ENCODE measurements around the gene MANSC1.

The MANSC1 gene

DNA sequence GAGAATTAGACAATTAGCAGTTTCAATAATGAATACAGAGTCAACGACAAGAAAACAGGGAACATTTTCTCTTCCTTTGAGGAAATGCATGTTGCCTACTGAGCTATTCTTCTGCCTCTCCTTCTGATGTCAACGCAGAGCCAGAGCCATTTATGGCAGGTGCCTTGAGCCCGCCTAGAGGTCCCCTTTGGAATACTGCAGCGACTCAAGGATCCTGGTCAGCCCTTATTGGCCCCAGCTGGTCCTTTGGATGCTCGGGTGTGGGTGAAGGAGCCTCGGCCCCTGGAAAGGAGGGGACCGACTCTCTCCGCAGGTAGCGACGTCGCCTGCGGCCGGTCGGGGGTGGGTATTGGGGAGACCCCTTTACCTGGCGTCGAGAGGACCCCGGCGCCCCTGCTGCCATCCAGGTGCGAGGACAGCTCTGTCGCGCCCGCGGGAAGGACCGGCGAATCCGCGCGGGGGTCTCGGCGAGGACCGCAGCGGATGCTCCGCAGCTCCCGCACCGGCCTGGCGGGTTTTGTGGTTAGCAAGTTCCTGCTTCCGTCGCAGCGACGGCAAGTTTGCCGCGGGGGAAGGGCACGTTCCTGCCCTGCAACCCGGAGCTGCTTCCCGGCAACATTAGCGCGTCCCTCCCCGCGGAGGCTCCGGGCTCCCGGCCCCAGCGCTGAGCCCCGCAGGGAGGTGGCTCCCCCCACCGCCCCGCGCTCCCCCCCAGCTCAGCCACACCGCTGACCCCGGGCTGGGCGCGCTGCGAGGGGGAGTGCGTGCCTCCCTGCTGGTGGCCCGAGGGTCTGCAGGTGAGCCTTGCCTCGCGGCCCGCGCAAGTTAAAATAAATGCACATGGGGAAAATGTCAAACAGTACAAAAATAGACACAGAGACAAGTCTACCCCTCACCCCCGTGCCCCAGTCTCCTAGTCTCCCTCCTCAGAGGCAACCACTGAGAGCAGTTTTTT lies at the start of gene MANSC1:
Gene MANSC1, minus strand, starts transcription at position 532 of the 955 bp plus-strand sequence. CDS start 6,928 bp downstream, outside the sequence.
- no peak for DNase-seq (ENCODE audit: low read depth, low spot score)

DNA sequence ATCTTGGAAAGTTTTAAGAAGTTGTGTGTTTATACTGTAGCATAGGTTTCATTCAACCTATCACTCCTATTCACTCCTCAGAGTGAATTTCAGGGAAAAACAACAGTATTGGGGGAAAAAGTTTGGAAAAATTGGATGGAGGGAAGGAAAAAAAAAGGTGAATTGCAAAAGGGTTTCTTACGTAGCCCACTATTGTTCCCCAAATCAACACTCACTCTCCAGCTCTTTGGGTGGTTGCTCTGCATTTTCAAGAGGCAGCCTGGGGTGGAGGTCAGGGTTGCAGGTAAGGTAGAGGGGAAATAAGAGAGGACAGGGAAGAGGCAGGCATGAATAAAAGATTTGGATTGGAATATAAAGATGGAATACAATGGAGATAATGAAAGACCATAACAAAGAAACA lies 49.1 kb upstream of the MANSC1 start:
- no peak for DNase-seq (ENCODE audit: low read depth, low spot score)

DNA sequence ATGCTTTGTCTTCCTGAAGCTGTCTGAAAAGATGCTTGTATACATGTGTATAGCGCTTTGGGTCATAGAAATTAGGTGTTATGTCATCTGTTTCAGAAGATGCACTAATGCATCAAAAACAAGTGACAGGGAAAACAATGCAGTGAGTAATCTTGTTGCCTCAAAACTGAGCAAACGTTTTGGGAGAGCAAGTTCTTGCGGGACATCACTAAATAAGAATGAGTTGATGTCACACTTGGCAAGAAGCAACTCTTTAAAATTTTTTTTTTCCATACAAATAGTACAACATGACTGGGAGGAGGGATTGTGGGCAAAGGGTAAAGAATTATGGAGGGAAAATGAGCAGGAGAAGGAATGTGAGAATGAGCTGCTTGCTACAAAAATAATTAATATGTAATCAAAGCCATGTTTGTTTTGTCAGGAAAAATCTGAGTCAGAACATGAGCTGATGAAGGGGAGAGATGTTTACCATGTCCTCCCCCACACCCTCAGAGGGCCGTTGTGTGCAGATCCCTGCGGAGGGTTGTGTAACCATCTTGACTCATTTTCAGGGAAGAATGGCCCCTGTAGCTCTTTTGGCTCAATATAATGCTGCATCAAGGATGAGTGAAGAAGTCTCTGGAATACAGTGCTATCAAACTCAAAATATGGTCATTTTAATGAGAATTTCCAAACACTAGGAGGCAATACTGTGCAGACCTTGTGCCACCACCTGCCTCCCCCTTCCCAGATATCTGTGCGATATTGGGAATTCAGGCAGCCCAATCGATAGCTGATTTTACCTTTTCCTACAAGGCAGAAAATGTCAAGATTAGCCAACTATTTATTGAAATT lies 48.2 kb upstream of the MANSC1 start:
- peak; percentile 79 for DNase-seq (ENCODE audit: low read depth, low spot score)

DNA sequence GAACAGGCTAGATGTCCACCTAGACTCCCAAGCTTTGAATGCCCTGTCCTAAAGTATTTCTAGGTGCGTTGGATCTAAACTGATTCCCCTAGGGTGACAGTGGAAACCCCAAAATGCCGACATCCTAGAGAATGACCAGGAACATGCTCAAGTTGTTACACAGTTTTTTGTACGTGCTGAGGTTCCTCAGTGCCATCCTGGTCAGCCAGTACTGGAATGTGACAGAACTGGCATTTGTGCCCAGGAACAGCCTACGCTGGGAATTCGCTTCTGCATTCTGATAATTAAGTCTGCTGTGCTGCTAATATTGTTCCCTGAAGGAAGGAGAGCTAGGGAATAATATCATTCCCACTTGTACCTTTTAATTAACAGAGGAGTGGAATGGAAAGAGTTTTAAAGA lies 47.1 kb upstream of the MANSC1 start:
- DNase-seq (ENCODE audit: low read depth, low spot score), result no peak

DNA sequence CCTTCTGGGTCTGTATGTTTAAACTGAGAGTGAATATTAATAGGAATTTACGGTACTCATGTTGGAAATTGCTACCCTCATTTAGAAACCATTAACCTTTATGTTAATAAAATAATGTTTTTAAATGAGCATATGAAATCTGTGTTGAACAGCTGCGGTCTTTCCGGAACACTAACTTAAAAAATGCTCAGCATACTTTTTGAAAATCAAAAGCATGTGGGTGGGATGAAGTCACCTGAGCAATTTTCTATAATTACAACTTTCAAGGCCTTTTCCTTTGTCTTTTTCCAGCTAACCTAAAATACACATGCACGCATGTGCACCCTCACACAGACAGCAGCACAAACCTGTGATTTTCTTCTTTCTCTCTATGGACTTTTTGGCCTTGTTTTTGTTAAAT lies 46.7 kb upstream of the MANSC1 start:
- no peak for DNase-seq (ENCODE audit: low read depth, low spot score)

DNA sequence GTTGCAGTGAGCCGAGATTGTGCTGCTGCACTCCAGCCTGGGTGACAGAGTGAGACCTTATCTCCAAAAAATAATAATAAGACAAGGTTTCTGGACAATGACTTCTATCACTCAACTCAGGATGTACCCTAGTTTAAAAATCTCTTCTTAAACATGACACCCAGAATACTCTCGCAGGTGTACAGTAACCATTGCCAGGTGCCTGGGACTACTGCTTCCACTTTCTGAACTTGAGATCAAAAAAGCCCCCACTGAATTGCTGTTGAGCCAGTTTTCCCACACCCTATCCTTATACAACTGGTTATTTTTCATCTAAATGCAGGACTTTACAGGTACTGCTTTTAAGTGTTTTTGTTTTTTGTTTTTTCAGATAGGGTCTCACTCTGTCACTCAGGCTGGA lies 43.1 kb upstream of the MANSC1 start:
- no peak for DNase-seq (ENCODE audit: low read depth, low spot score)

DNA sequence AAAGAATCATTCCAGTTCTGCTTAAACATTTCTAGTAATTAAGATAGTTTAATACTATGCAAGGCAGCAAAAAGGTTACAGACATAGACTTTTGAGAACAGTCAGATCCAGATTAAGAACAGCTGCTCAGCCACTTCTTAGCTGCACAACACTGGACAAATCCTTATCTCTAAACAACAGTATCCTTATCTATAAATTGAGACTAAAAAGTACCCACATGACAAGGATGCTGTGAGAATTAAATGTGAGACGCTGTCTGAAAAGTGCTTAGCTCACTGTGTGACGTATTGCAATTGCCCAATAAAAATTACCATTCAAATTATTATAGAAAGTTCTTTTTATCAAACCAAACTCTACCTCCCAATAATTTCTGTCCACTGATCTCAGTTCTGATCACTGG lies 42.4 kb upstream of the MANSC1 start:
- DNase-seq (ENCODE audit: low read depth, low spot score), result no peak

DNA sequence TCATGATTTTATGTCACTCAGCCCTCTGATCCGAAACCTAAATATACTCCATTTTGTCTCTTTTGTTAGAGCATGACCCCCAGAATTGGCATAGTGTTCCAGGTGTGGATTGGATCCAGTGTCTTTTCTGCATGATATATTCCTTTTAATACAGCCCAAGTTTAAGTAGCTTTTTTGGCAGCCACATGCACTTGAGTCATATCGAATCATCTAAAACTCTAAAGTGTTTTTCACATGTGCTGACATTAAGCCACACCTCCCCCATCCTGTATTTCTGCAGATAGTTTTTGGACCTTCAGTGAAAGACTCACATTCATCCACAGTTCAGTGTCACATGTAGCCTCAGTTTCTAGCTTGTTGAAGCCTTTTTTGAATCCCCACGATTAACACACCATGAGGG lies 37.5 kb upstream of the MANSC1 start:
- DNase-seq (ENCODE audit: low read depth, low spot score), result no peak

DNA sequence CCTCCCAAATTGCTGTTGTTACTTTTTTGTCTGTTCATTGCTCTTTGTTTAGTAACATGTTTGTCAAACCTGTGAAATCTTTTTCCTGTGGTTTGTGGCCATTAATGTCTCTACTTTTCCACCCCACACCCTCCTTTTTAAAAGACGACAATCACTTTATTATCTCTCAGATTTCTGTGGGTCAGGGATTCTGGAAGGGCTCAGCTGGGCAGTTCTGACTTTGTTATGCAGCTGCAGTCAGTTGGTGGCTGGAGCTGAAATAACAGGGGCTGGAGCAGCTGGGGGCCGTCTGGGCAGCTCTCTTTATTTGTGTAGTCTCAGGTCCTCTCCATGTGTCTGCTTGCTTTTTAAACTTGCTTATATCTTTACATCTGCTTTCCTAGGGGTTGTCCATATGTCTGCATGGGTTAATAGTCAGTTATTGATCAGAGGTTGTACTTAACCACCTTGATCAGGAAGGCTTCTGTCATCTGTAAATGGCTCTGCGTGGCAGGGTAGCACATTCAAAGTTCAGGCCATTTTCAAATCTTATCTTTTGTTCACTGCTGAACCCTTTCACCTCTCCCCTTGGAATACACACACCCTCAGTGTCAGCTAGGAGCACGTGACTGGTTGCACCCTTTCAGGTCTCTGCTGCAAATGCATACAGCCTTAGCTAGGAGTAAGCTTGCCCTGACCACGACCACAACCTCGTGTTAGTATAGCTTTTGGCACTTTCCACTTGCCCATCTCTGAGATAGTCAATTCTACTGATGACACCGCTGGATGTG lies 34.7 kb upstream of the MANSC1 start:
- peak; percentile 46 for DNase-seq (ENCODE audit: low read depth, low spot score)

DNA sequence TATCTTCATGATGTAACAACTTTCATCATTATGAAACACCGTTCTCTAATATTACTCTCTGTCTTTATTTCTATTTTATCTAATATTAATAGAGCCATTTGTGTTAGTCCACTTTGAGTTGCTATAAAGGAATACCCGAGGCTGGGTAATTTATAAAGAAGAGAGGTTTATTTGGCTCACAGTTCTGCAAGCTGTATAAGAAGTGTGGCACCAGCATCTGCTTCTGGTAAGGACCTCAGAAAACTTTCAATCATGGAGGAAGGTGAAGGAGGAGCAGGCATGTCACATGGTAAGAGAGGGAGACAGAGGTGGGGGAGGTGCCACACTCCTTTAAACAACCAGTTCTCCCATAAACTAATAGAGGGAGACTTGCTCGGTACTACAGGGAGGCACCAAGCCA lies 31.9 kb upstream of the MANSC1 start:
- DNase-seq (ENCODE audit: low read depth, low spot score), result no peak

DNA sequence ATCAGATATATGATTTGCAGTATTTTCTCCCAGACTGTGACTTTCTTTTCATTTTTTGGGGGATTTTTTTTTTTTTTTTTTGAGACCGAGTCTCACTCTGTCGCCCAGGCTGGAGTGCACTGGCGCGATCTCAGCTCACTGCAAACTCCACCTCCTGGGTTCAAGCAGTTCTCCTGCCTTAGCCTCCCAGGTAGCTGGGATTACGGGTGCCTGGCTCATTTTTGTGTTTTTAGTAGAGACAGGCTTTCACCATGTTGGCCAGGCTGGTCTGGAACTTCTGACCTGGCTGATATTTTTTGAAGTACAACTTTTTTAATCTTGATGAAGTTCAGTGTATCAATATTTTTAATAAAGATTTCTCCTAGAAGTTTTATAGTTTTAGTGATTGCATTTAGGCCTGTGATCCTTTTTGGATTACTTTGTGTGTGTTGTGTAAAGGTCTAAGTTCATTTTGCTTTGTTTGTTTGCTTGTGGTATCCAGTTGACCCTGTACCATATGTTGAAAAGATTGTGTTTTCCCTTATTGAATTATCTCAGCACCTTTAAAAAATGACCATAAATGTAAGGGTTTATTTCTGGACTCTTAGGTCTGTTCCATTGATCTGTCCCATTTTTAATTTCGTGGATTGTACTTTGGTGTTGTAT lies 31.0 kb upstream of the MANSC1 start:
- DNase-seq (ENCODE audit: low read depth, low spot score), result no peak

DNA sequence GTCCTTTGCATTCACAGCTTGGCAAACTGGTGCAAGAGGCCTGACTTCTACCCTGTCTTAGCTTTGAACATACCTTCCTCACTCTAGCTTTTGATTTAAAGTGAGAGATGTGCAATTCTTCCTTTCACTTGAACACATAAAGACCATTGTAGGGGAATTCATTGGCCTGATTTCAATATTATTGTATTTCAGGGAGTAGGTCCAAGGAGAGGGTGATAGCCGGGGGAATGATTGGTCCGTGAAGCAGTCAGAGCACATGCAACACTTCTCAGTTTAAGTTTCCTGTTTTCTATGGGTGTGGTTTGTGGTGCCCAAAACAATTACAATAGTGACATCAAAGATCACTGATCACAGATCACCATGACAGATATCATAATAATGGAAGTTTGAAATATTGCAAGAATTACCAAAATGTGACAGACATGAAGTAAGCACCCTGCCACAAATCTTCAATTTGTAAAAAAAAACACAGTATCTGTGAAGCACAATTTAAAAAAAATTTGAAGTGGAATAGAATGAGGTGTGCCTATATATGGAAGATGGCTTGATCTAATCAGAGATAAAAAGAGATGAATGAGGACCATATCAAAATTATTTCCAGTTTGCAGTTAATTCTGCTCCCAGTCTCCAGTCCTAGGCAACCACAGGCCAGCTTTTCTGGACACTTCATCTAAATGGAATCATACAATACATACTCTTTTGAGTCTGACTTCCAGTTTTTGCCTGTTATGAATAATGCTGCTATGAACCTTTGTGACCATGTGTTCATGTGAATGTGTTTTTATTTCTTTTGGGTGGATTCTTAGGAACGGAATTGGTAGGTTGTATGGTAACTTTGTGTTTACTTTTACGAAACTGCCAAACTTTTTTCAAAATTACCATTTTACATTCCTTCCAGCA lies 30.0 kb upstream of the MANSC1 start:
- no peak for DNase-seq (ENCODE audit: low read depth, low spot score)

DNA sequence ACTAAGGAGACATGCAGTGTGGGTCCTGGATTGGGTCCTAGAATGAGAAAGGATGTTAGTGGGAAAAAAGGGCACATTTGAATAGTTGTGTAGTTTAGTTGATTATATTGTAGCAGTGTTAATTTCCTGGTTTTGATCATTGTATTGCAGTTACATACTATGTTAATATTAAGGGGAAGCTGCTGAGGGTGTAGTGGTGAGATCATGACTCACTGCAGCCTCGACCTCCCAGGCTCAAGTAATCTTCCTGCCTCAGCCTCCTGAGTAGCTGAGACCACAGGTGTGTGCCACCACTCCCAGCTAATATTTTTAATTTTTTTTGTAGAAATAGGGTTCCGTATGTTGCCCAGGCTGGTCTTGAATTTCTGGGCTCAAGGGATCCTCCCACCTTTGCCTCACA lies 28.6 kb upstream of the MANSC1 start:
- no peak for DNase-seq (ENCODE audit: low read depth, low spot score)

DNA sequence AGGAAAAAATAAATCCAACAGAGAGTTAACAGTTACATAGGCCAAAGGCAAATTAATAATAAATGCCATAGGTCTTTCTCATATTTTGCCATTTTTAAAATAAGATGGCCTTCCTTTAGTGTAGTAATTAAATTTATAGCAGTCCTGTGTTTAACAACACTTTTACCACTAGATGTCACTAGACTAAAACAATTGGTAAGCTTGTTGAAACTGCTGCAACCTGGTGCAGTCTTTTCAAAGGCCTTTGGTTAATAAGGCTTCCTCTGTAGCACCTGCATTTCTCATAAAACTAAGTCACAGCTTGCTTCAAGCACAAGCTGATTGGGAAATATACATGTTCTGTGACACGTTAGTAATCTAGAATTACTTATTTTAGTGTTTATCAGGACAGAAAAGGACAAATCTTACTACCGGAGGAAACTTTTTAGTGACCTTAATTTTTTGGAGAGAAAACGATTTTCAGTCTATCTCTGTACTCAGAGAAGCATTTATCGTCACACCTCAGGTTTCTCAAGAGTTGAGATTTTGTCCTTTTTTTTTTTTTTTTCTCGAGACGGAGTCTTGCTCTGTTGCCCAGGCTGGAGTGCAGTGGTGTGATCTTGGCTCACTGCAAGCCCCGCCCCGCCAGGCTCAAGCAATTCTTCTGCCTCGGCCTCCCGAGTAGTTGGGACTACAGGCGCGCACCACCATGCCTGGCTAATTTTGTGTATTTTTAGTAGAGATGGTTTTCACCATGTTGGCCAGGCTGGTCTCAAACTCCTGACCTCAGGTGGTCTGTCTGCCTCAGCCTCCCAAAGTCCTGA lies 26.8 kb upstream of the MANSC1 start:
- no peak for DNase-seq (ENCODE audit: low read depth, low spot score)

DNA sequence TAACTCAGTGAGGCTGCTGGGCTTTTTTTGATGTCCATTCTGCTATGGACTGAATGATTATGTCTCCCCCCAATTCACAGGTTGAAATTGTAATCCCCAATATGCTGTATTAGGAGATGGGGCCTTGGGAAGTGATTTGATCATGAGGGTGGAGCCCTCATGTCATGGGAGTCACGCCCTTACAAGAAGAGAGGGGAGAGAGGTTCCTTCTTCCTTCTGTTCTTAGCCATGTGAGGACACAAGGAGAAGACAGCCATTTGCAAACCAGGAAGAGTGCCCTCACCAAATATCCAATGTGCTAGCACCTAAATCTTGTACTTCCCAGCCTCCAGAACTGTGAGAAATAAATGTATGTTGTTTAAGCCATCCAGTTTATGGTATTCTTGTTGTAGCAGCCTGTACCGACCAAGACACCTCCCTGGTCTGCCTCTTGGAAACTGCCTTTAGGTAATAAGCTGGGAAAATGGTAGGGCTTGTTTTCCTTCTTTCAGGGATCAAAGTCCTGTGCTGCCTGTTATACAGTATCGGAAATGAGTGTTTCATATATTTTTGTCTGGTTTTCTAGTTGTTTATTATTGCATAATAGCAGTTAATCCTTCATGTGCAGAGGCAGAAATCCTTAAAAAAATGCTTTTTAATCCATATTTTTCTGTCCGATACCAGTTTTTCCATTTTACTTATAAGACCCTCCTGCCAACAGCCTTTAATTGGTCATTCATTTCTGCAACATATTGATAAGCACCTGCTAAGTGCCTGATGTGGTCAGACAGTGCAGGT lies 23.1 kb upstream of the MANSC1 start:
- DNase-seq (ENCODE audit: low read depth, low spot score), result no peak

DNA sequence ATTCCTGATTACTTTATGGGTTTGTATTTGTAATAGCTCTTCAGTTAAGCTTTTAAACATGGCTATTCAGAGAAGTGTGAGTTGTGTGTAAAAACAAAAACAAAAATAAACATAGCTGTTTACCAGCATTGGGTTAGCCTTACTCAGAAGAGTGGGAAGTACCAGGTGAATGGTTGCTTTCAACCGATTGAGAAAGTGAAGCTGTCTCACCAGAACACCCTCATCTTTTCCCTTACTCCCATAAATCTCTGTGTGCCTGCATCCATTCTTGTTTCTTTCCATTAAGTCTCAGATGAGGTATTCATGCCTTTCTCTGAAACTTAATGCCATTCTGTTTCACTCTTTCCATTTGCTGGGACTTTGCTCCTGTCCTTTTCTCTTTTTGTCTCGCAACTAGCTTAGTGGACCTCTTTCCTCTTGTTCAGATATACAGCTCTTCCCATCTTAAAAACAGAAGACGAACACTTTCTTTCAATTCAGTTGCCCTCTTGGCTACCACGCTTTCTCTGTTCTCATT lies 17.5 kb upstream of the MANSC1 start:
- no peak for DNase-seq (ENCODE audit: low read depth, low spot score)

DNA sequence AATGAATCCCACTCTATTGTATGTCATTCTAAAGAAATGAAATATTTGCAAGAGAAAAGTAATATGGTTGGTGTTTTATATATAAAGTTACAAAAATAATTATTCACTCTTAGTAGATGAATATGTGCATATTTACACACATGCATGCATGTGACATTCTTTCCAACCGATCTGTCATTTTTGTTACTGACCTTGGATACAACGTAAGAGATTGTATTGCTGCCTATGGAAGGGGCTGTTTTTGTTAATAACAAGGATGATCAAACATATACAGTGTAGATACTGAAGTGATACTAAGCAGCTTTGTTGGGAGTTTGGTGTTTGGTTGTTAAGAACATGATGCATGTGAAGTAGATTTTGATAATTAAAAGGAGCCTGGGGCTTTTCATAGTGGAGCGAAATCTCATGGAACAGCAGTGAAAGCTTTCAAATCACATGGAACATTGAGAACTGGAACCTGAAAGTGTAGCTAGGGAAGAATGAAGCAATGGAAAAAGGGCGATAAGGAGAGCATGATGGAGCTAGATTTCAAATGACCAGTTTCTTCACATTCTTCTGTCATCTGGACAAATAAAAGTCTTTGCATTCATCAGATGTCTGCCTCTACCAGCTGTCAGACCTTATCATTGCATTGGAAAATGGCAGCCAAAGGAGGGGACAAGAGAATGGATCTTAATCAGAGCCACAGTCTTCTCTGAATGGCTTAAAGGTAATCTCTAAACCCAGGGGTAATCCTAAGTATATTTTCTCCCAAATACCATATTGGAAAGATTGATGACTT lies 16.8 kb upstream of the MANSC1 start:
- no peak for DNase-seq (ENCODE audit: low read depth, low spot score)
